ENCODE results near the gene SLC27A1. TPM values are rescaled to one million over a fixed set of nuclear protein-coding genes. Genes with fewer than 3 reads are reported as not detected.
"Not testable (repeated sequence)": the region's sequence is repeated elsewhere in the genome, so short reads cannot be mapped to it uniquely, and the experiment has no call there.

Gene SLC27A1
- total RNA-seq, 1 donor from 2014 or later = 66.2 TPM

GRCh38 chr19:17499648-17500446, 29.5 kb downstream of the SLC27A1 start:
- ATAC-seq = peak; percentile 18
- no peak for DNase-seq (ENCODE audit: missing footprints)
- intact Hi-C loops (cut with DNase I) = no loop called here

- ATAC-seq = no peak
- DNase-seq (ENCODE audit: missing footprints) = no peak
- intact Hi-C loops (cut with DNase I) = no loop called here
Measured at GRCh38 chr19:17500447-17501198, 30.3 kb downstream of the SLC27A1 start.

- intact Hi-C loops (cut with DNase I) = no loop called here
- no peak for ATAC-seq
- DNase-seq (ENCODE audit: missing footprints) = no peak
Measured at GRCh38 chr19:17503240-17503639, 32.9 kb downstream of the SLC27A1 start.

GRCh38 chr19:17504030-17504429, 33.7 kb downstream of the SLC27A1 start:
- no peak for DNase-seq (ENCODE audit: missing footprints)
- no peak for ATAC-seq
- intact Hi-C loops (cut with DNase I) = no loop called here

GRCh38 chr19:17504456-17504855, 34.1 kb downstream of the SLC27A1 start:
- DNase-seq (ENCODE audit: missing footprints) (no peak), ATAC-seq (no peak)
- intact Hi-C loops (cut with DNase I) = no loop called here

- ATAC-seq = no peak
Measured at GRCh38 chr19:17505223-17505622, 34.9 kb downstream of the SLC27A1 start.

GRCh38 chr19:17506745-17507144, 36.4 kb downstream of the SLC27A1 start:
- intact Hi-C loops (cut with DNase I) = no loop called here
- ATAC-seq (no peak), DNase-seq (ENCODE audit: missing footprints) (no peak)

More at GRCh38 chr19:17505223-17505622, 34.9 kb downstream of the SLC27A1 start:
- no peak for DNase-seq (ENCODE audit: missing footprints)
- intact Hi-C loops (cut with DNase I) = no loop called here

GRCh38 chr19:17508558-17508933, 38.2 kb downstream of the SLC27A1 start:
- ATAC-seq; intact Hi-C loops (cut with DNase I); DNase-seq (ENCODE audit: missing footprints): not testable (repeated sequence)

GRCh38 chr19:17510220-17510993, 40.1 kb downstream of the SLC27A1 start:
- intact Hi-C loops (cut with DNase I) = loop anchor here (5.0 kb wide), 2 partner anchors 43 to 47 kb away; partner anchors contain the start of gene COLGALT1

GRCh38 chr19:17511724-17512573, 41.6 kb downstream of the SLC27A1 start:
- peak; percentile 82 for ATAC-seq
- DNase-seq (ENCODE audit: missing footprints) = peak; percentile 94
- intact Hi-C loops (cut with DNase I) = loop anchor here (5.0 kb wide), 2 partner anchors 45 kb away; partner anchors contain the start of gene COLGALT1

More at GRCh38 chr19:17510220-17510993, 40.1 kb downstream of the SLC27A1 start:
- DNase-seq (ENCODE audit: missing footprints) (no peak), ATAC-seq (no peak)

- DNase-seq (ENCODE audit: missing footprints) (no peak), ATAC-seq (no peak)
- intact Hi-C loops (cut with DNase I) = loop anchor here (5.0 kb wide), 2 partner anchors 45 kb away; partner anchors contain the start of gene COLGALT1
Measured at GRCh38 chr19:17512574-17512939, 42.2 kb downstream of the SLC27A1 start.

GRCh38 chr19:17515408-17516149, 45.3 kb downstream of the SLC27A1 start:
- intact Hi-C loops (cut with DNase I) = no loop called here
- ATAC-seq (no peak), DNase-seq (ENCODE audit: missing footprints) (no peak)

GRCh38 chr19:17517898-17518297, 47.6 kb downstream of the SLC27A1 start:
- DNase-seq (ENCODE audit: missing footprints) (no peak), ATAC-seq (no peak)
- intact Hi-C loops (cut with DNase I) = no loop called here

- DNase-seq (ENCODE audit: missing footprints); intact Hi-C loops (cut with DNase I); ATAC-seq: not testable (repeated sequence)
Measured at GRCh38 chr19:17518654-17519053, 48.3 kb downstream of the SLC27A1 start.

- intact Hi-C loops (cut with DNase I) = no loop called here
- ATAC-seq (no peak), DNase-seq (ENCODE audit: missing footprints) (no peak)
Measured at GRCh38 chr19:17519967-17520366, 49.6 kb downstream of the SLC27A1 start.

- no peak for DNase-seq (ENCODE audit: missing footprints)
- intact Hi-C loops (cut with DNase I) = no loop called here
Measured at GRCh38 chr19:17520865-17521264, 50.5 kb downstream of the SLC27A1 start.

More at GRCh38 chr19:17520865-17521264, 50.5 kb downstream of the SLC27A1 start:
- no peak for ATAC-seq
